DOHH2 (cell line): ENCODE data around the gene NRSN2.

ENCODE experiments used
- H3F3A ChIP-seq: fragments of 200-600 bp; sonication (generic), shearing (Covaris generic); 2 replicates; pipeline ENCODE4 v1.6.0; 2016; ENCODE audit warnings: antibody characterized with exemption, mild to moderate bottlenecking; ENCODE audit not compliant: control insufficient read depth, insufficient read depth
- H3K27ac ChIP-seq: fragments of 200-600 bp; sonication (generic); 2 replicates; pipeline ENCODE4 v1.5.1; 2014; ENCODE audit warnings: low read depth, mild to moderate bottlenecking, low read length, moderate library complexity
- H3K27me3 ChIP-seq: fragments of 200-600 bp; sonication (generic); 2 replicates; pipeline ENCODE4 v1.6.1; 2014; ENCODE audit warnings: mild to moderate bottlenecking, low read length, mixed read lengths; ENCODE audit not compliant: control insufficient read depth
- H3K36me3 ChIP-seq: fragments of 200-600 bp; sonication (generic); 2 replicates; pipeline ENCODE4 v1.6.1; 2014; ENCODE audit warnings: mild to moderate bottlenecking, low read length, moderate library complexity, mixed read lengths; ENCODE audit not compliant: control insufficient read depth
- H3K4me1 ChIP-seq: fragments of 200-600 bp; sonication (generic); 2 replicates; pipeline ENCODE4 v1.6.1; 2014; ENCODE audit warnings: mild to moderate bottlenecking, low read length, mixed read lengths; ENCODE audit not compliant: control insufficient read depth
- H3K4me2 ChIP-seq: fragments of 200-600 bp; sonication (generic); 2 replicates; pipeline ENCODE4 v1.6.0; 2014; ENCODE audit warnings: mild to moderate bottlenecking, low read length, moderate library complexity
- H3K4me3 ChIP-seq: fragments of 200-600 bp; sonication (generic); 2 replicates; pipeline ENCODE4 v1.5.1; 2014; ENCODE audit warnings: mild to moderate bottlenecking, low read length, mixed read lengths
- H3K79me2 ChIP-seq: fragments of 200-600 bp; sonication (generic); 2 replicates; pipeline ENCODE4 v1.6.1; 2014; ENCODE audit warnings: mild to moderate bottlenecking, low read length, mixed read lengths; ENCODE audit not compliant: control insufficient read depth
- H3K9me2 ChIP-seq: fragments of 200-600 bp; sonication (generic); replicated peaks from 2 replicates; pipeline ENCODE4 v1.6.1; 2014; ENCODE audit warnings: mild to moderate bottlenecking, low read length, mixed read lengths; ENCODE audit not compliant: control insufficient read depth
- H3K9me3 ChIP-seq: fragments of 200-600 bp; sonication (generic); 2 replicates; pipeline ENCODE4 v1.6.1; 2014; ENCODE audit warnings: antibody characterized with exemption, low read length, mixed read lengths; ENCODE audit not compliant: control insufficient read depth, insufficient read depth
- H4K20me1 ChIP-seq: fragments of 200-600 bp; sonication (generic); 2 replicates; pipeline ENCODE4 v1.6.0; 2014; ENCODE audit warnings: low read depth, mild to moderate bottlenecking, antibody characterized with exemption, low read length, moderate library complexity; ENCODE audit not compliant: control insufficient read depth, insufficient read depth
- EZH2phosphoT487 ChIP-seq: fragments of 200-600 bp; sonication (generic); IDR thresholded peaks from 2 replicates; pipeline ENCODE4 v1.6.1; 2017; ENCODE audit warnings: borderline replicate concordance, mild to moderate bottlenecking, antibody characterized with exemption, low read length, moderate library complexity, mixed read lengths
- TF ChIP-seq, protein P1 (sequence below): fragments of 200-600 bp; sonication (generic); IDR thresholded peaks from one replicate; pipeline ENCODE4 v1.5.1; 2014; ENCODE audit warnings: antibody characterized with exemption, mild to moderate bottlenecking, low read depth, low read length; ENCODE audit not compliant: poor library complexity, severe bottlenecking

NRSN2 gene

DNA sequence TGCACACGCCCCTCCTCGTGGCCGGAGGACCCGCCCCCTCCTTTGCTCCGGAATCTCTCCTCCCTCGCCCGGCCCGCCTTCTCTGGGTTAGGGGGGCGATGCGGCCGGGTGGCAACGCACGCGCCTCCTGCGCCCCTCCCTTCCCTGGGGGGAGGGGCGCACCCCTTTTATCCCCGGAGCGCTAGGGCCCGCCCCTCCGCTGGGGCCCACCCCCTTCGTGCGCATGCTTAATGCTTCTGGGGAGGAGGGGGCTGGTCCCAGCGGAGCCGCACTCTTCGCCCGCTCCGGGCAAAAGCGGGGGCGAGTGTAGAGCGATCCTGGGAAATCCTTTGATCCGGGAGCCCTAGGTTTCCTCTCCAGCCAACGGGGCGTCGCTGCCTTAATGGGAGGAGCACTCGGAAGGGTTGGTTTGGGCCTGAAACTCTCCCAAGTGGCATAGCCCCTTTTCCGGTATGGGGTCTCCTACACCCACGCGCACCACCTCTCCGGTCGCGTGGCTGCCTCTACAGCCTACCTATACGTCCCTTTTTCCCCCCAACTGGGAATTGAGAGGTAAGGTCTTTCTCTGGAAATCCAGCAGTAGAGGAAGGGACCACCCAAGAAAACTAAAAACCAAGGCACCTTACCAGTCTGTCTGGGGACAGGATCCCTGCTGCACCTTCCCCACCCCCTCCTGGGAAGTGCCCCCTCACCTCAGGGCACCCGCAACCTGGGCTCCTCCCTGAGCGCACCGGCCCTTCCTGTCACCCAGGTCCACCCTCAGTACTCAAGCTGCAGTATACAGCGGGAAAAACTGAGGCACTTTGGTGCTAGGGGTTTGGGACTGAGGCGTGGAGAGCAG is 19.5 kb upstream of the NRSN2 start:
- Histone ChIP-seq H3K27ac (peak overlapping the region; percentile 80), H3K9me3 (no peaks in the 10 kb centered on the region), H3K4me1 (peaks cover 39% of the 10 kb centered on the region), H3K36me3 (peaks cover 35% of the 10 kb centered on the region), H3K4me2 (peak overlapping the region; percentile 66), H3F3A (peaks cover 23% of the 10 kb centered on the region), H3K79me2 (peaks cover 56% of the 10 kb centered on the region), H4K20me1 (peaks cover 18% of the 10 kb centered on the region; the same call in 1 of the 2 replicates), H3K9me2 (no peaks in the 10 kb centered on the region), H3K27me3 (no peaks in the 10 kb centered on the region; the same call in 1 of the 2 replicates), H3K4me3 (peak overlapping the region; percentile 99)
- no peak for TF ChIP-seq EZH2phosphoT487
- TF ChIP-seq, protein P1, sequence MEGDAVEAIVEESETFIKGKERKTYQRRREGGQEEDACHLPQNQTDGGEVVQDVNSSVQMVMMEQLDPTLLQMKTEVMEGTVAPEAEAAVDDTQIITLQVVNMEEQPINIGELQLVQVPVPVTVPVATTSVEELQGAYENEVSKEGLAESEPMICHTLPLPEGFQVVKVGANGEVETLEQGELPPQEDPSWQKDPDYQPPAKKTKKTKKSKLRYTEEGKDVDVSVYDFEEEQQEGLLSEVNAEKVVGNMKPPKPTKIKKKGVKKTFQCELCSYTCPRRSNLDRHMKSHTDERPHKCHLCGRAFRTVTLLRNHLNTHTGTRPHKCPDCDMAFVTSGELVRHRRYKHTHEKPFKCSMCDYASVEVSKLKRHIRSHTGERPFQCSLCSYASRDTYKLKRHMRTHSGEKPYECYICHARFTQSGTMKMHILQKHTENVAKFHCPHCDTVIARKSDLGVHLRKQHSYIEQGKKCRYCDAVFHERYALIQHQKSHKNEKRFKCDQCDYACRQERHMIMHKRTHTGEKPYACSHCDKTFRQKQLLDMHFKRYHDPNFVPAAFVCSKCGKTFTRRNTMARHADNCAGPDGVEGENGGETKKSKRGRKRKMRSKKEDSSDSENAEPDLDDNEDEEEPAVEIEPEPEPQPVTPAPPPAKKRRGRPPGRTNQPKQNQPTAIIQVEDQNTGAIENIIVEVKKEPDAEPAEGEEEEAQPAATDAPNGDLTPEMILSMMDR: no peak

DNA sequence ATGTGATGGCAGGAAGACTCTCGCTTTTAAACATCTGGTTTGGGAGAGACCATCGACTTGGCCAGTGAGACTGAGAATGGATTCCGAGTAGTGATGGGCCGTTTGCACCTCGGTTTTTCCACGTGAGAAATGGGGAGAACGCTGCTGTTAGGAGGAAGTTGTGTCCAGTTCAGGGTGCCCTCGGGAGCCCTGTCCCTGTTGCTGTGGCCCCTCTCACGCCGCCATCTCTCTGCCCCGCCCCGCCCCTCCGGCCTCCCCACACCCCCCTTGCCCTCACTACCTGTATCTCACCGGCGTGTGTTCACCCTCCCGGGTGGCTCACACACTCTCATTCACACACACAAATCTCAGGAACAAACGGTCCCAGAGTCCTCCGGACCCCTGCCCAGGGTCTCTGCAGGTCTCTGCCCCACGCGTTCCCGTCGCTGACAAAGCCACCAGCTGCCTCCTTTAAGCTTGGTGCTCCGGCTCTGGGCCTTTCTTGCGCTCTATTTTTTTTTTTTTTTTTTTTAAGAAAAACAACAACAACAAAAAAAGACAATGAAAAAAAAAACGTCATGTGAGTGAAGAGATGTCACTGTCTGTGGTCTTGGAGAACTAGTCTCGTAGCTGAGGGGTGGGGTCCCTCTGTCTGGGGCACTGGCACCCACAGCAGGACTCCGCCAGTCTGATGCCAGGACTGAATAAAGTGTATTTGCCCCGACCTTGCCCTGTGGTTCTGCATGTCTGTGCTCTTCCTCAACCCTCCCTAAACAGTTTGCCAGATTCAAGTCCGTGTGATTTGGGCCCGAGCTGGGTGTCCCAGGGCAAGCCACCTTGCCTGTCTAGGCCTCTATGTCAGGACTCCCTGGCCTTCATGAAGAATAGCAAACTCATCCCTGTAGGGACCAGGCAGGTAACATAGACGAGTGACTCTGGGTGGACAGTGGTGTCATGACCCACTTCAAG is 18.6 kb upstream of the NRSN2 start:
- peak overlapping the region; percentile 11; the same call in 1 of the 2 replicates for H3K27ac ChIP-seq
- H4K20me1 ChIP-seq: peaks cover 18% of the 10 kb centered on the region; the same call in 1 of the 2 replicates

DNA sequence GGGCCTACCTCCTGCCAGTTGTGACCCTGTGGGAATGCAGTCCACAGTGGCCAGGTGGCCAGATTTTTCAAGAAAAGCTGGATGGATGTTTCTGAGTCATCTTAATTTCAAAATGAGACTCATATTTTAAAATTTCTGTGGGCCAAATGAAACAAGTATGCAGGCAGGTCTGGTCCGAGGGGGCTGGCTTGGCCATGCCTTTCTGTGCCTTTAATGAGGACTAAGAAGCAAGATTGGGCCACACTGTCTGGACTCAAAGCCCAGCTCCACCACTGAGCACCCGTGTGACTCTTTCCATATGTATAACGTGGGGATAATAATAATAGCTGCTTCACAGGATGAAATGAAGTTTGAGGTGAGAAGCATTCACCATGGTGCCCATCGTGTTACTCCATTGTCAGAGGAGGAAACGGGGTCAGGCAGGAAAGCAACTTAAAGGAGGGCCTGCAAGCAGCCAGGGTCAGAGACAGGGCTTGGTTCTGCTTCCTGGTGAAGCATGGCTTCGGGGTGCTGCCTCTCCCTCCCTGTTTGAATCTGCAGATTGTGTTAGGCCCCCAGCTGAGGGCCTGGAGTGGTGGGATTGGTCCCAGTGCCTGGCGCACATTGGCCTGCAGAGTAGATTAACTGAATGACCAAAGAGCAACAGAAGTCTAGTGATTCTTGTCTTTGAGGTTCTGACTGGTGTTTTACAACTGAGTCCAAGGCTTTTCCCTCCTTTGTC is 17.8 kb upstream of the NRSN2 start:
- Histone ChIP-seq H3K4me1 (peaks cover 32% of the 10 kb centered on the region), H3K36me3 (peaks cover 35% of the 10 kb centered on the region), H3K4me3 (0 out of 2 replicates have a peak overlapping the region, but pooled peaks have one; percentile 27), H3F3A (peaks cover 13% of the 10 kb centered on the region), H3K9me3 (no peaks in the 10 kb centered on the region), H3K79me2 (peaks cover 53% of the 10 kb centered on the region), H4K20me1 (peaks cover 18% of the 10 kb centered on the region; the same call in 1 of the 2 replicates), H3K4me2 (peak overlapping the region; percentile 66), H3K27me3 (no peaks in the 10 kb centered on the region; the same call in 1 of the 2 replicates), H3K9me2 (no peaks in the 10 kb centered on the region), H3K27ac (peak overlapping the region; percentile 11; the same call in 1 of the 2 replicates)
- no peak for TF ChIP-seq EZH2phosphoT487
- TF ChIP-seq, protein P1: no peak

More for the DNA sequence above, 18.6 kb upstream of the NRSN2 start:
- no peaks in the 10 kb centered on the region; the same call in 1 of the 2 replicates for H3K27me3 ChIP-seq
- H3K4me3 ChIP-seq: peak overlapping the region; percentile 99
- H3F3A ChIP-seq: peaks cover 15% of the 10 kb centered on the region
- TF ChIP-seq, protein P1: no peak
- TF ChIP-seq EZH2phosphoT487: no peak
- peak overlapping the region; percentile 66 for H3K4me2 ChIP-seq
- H3K9me3 ChIP-seq: no peaks in the 10 kb centered on the region
- peaks cover 56% of the 10 kb centered on the region for H3K79me2 ChIP-seq
- no peaks in the 10 kb centered on the region for H3K9me2 ChIP-seq
- peaks cover 38% of the 10 kb centered on the region for H3K4me1 ChIP-seq
- peaks cover 35% of the 10 kb centered on the region for H3K36me3 ChIP-seq
